GM10248 (cell line): ENCODE data around the gene DMRTB1.
A peak's percentile ranks its signal among the peaks of the same experiment; 100 is the strongest.

Experiments used
- CTCF ChIA-PET: fragments of 300-600 bp; sonication (Branson Sonifier 250); formaldehyde crosslinking; extraction: SDS; loops from one replicate; lab custom pipeline; 2021; ENCODE audit warnings: antibody characterized with exemption; lab: Yijun Ruan, JAX
- POLR2A ChIA-PET: fragments of 350-650 bp; sonication (Branson Sonifier 250); formaldehyde crosslinking; extraction: SDS; loops from one replicate; lab custom pipeline; 2020; ENCODE audit warnings: antibody characterized with exemption; lab: Yijun Ruan, JAX
- DNase-seq: peaks from one replicate; pipeline ENCODE4 v3.0.0; 2012; ENCODE audit errors: extremely low spot score
- TF ChIP-seq, protein P1 (sequence below): IDR thresholded peaks from 2 replicates; pipeline ENCODE4 v1.5.1; 2012; ENCODE audit warnings: mild to moderate bottlenecking, low read depth; ENCODE audit errors: extremely low read depth, missing control alignments, control extremely low read depth

The DMRTB1 gene

GRCh38 chr1:53469373-53469772 is 10.2 kb downstream of the DMRTB1 start:
- CTCF ChIA-PET = interaction anchor here (1.0 to 2.0 kb wide), 2 partner anchors 9 to 15 kb away, joined by 3 to 5 read pairs; no protein-coding TSS in a partner anchor
- POLR2A ChIA-PET = no interaction called here
- TF ChIP-seq, protein P1, sequence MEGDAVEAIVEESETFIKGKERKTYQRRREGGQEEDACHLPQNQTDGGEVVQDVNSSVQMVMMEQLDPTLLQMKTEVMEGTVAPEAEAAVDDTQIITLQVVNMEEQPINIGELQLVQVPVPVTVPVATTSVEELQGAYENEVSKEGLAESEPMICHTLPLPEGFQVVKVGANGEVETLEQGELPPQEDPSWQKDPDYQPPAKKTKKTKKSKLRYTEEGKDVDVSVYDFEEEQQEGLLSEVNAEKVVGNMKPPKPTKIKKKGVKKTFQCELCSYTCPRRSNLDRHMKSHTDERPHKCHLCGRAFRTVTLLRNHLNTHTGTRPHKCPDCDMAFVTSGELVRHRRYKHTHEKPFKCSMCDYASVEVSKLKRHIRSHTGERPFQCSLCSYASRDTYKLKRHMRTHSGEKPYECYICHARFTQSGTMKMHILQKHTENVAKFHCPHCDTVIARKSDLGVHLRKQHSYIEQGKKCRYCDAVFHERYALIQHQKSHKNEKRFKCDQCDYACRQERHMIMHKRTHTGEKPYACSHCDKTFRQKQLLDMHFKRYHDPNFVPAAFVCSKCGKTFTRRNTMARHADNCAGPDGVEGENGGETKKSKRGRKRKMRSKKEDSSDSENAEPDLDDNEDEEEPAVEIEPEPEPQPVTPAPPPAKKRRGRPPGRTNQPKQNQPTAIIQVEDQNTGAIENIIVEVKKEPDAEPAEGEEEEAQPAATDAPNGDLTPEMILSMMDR = no peak
- DNase-seq = no peak

- TF ChIP-seq, protein P1 = no peak
- POLR2A ChIA-PET = no interaction called here
- peak; percentile 33 for DNase-seq
- CTCF ChIA-PET = interaction anchor here (2.0 kb wide), 1 partner anchor 15 kb away, joined by 5 read pairs; no protein-coding TSS in a partner anchor
Observed at GRCh38 chr1:53470155-53470554, 11.0 kb downstream of the DMRTB1 start.

- peak; percentile 4 for DNase-seq
- ChIA-PET CTCF (no interaction called here), POLR2A (no interaction called here)
- TF ChIP-seq, protein P1 = no peak
Observed at GRCh38 chr1:53470584-53470983, 11.4 kb downstream of the DMRTB1 start.

- POLR2A ChIA-PET = no interaction called here
- DNase-seq = peak; percentile 5
- TF ChIP-seq, protein P1 = no peak
- CTCF ChIA-PET = no interaction called here
Observed at GRCh38 chr1:53471000-53471399, 11.8 kb downstream of the DMRTB1 start.

DNA sequence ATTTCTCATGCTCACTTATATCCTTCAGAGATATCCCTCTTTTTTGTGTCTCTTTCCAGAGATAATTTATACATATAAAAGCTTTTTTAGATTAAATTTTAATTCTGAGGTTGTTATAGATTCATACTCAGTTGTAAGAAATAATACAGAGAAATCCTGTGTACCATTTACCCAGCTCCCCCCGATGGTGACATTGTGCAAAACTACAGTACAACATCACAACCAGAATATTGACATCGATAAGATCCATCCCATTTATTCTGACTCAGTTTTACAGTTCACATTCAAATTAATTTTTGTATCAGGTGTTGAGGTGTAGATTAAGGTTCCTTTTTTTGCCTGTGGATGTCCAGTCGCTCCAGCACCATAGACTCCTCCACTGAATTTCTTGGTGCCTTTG is 14.3 kb downstream of the DMRTB1 start:
- ChIA-PET CTCF (interaction anchor here (1.1 kb wide), 1 partner anchor 80 kb away, joined by 3 read pairs; no protein-coding TSS in a partner anchor), POLR2A (no interaction called here)
- TF ChIP-seq, protein P1 = no peak
- DNase-seq = no peak

GRCh38 chr1:53475664-53476063 is 16.5 kb downstream of the DMRTB1 start:
- ChIA-PET POLR2A (no interaction called here), CTCF (interaction anchor here (1.4 kb wide), 1 partner anchor 9 kb away, joined by 5 read pairs; no protein-coding TSS in a partner anchor)
- DNase-seq = no peak
- TF ChIP-seq, protein P1 = no peak
